LNCaP clone FGC (cell line): ENCODE measurements around the gene LPP.

ENCODE experiments used
- DNase-seq: peaks from one replicate; pipeline ENCODE4 v3.0.0-alpha.2; 2011; ENCODE audit warnings: low read depth
- H3K4me3 ChIP-seq: 2 replicates; pipeline ENCODE4 v1.5.1; 2011; ENCODE audit warnings: mild to moderate bottlenecking, low read depth, low read length, control low read depth
- TF ChIP-seq, protein P1 (sequence below): IDR thresholded peaks from 2 replicates; pipeline ENCODE4 v1.5.1; 2012; ENCODE audit warnings: mild to moderate bottlenecking; ENCODE audit not compliant: control insufficient read depth, insufficient read depth; ENCODE audit errors: extremely low read depth

Gene LPP

DNA sequence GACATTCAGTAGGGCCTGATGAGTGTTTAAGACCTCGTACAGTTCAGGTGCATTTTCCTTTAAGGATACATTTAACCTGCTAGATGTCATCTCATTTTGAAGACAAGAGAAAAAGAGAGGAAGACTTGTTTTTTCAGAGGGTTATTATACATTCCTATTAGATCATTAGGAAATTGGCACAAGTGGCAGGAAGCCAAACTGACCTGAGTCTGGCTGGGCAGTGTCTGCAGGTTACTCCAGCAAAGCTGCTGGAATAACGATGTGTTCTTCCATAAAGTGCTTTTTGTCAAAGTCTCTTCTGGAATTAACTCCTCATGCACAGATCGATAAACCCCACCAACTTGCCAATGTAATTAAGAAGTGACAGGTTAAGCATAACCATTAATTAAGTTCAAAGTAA lies 621.5 kb downstream of the LPP start:
- DNase-seq: no peak
- H3K4me3 ChIP-seq: no peak overlapping the region
- TF ChIP-seq, protein P1, sequence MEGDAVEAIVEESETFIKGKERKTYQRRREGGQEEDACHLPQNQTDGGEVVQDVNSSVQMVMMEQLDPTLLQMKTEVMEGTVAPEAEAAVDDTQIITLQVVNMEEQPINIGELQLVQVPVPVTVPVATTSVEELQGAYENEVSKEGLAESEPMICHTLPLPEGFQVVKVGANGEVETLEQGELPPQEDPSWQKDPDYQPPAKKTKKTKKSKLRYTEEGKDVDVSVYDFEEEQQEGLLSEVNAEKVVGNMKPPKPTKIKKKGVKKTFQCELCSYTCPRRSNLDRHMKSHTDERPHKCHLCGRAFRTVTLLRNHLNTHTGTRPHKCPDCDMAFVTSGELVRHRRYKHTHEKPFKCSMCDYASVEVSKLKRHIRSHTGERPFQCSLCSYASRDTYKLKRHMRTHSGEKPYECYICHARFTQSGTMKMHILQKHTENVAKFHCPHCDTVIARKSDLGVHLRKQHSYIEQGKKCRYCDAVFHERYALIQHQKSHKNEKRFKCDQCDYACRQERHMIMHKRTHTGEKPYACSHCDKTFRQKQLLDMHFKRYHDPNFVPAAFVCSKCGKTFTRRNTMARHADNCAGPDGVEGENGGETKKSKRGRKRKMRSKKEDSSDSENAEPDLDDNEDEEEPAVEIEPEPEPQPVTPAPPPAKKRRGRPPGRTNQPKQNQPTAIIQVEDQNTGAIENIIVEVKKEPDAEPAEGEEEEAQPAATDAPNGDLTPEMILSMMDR: no peak

- DNase-seq: no peak
- no peak overlapping the region for H3K4me3 ChIP-seq
- TF ChIP-seq, protein P1: no peak
Measured at GRCh38 chr3:188776447-188776846, 622.5 kb downstream of the LPP start.

DNA sequence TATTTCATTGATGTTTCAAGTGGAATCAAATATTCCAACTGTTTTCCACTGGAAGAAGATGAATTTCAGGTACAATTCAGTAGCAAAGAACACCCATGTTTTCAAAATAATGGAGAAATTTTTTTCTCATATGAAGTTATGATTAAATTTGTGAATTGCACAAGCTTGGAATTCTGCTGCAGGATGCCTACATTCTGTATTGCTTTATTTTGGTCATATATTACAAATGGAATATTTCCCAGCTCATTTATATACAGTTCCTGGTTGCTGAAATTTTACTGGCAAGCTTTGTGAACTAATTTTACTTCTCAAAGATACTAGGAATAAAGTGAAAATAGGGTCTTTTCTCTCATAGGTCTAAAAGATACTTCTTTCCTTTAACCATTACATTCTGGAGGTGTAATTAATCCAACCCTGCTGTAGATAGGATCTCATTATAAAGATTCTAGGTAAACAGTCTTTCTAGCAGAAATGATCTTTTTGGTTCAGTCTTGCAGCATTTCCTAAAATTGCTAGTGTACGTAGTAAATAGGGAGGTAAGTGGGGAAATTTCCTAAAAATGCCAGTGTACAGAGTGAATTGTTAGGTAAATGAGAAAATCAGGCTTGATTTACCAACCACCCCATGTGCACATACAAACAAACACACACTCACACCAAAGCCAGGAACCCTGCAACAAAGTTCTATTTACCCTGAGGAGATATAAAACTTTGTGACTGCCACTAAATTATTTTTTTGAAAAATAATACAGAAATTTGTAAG lies 624.3 kb downstream of the LPP start:
- no peak for DNase-seq
- H3K4me3 ChIP-seq: no peak overlapping the region
- TF ChIP-seq, protein P1: no peak

GRCh38 chr3:188779281-188779980 lies 625.5 kb downstream of the LPP start:
- TF ChIP-seq, protein P1: no peak
- DNase-seq: no peak
- H3K4me3 ChIP-seq: no peak overlapping the region

- TF ChIP-seq, protein P1: no peak
- H3K4me3 ChIP-seq: no peak overlapping the region
- DNase-seq: no peak
Measured at GRCh38 chr3:188780193-188781147, 626.5 kb downstream of the LPP start.

GRCh38 chr3:188782613-188783124 lies 628.7 kb downstream of the LPP start:
- DNase-seq: no peak
- TF ChIP-seq, protein P1: no peak
- no peak overlapping the region for H3K4me3 ChIP-seq
